Common myeloid progenitor, CD34-positive (primary cell): ENCODE results near the gene ANKRD13D.
A peak's percentile ranks its signal among the peaks of the same experiment; 100 is the strongest.

Source experiments
- CTCF ChIA-PET: fragments of 350-600 bp; sonication (Branson Sonifier 250); formaldehyde crosslinking; loops from one replicate; lab custom pipeline; 2021; ENCODE audit warnings: antibody characterized with exemption; lab: Charles Lee
- POLR2A ChIA-PET: fragments of 350-600 bp; sonication (Branson Sonifier 250); formaldehyde crosslinking; loops from one replicate; lab custom pipeline; 2021; ENCODE audit warnings: antibody characterized with exemption; lab: Charles Lee
- DNase-seq, 3 donors: peaks; one replicate each; pipeline versions ENCODE4 v3.0.0 to v3.0.0-alpha.2; 2013
- H3K27ac ChIP-seq, 2 experiments: 1 replicate in 1 of 2; 2 replicates in 1 of 2; pipeline ENCODE4 v1.7.0; 2013; ENCODE audit warnings: inconsistent platforms in 2 of 2, low read length in 2 of 2, mild to moderate bottlenecking in 2 of 2, low read depth in 1 of 2, moderate library complexity in 1 of 2; ENCODE audit not compliant: severe bottlenecking in 2 of 2, insufficient read depth in 1 of 2, poor library complexity in 1 of 2
- H3K27me3 ChIP-seq, 5 experiments: replicated peaks in 2 of 5; 1 replicate in 3 of 5; 2 replicates in 2 of 5; pipeline versions ENCODE4 v1.6.1 to v1.7.0; 2013; ENCODE audit warnings: low read length in 4 of 5, mild to moderate bottlenecking in 2 of 5, moderate library complexity in 2 of 5, inconsistent platforms in 1 of 5; ENCODE audit not compliant: insufficient read depth in 5 of 5, control insufficient read depth in 4 of 5
- H3K36me3 ChIP-seq, 4 experiments: 1 replicate in 2 of 4; 2 replicates in 2 of 4; pipeline versions ENCODE4 v1.6.1 to v1.7.0; 2013; ENCODE audit warnings: low read length in 3 of 4, control low read depth in 1 of 4, mild to moderate bottlenecking in 1 of 4; ENCODE audit not compliant: control insufficient read depth in 4 of 4, insufficient read depth in 4 of 4
- H3K4me1 ChIP-seq, 4 experiments: 1 replicate in 3 of 4; 2 replicates in 1 of 4; pipeline versions ENCODE4 v1.6.1 to v1.7.1; 2013; ENCODE audit warnings: low read length in 3 of 4, mild to moderate bottlenecking in 3 of 4, control low read depth in 1 of 4, inconsistent platforms in 1 of 4, moderate library complexity in 1 of 4; ENCODE audit not compliant: control insufficient read depth in 4 of 4, insufficient read depth in 4 of 4; ENCODE audit errors: control extremely low read depth in 1 of 4
- H3K4me3 ChIP-seq, 7 experiments: 1 replicate in 4 of 7; 2 replicates in 3 of 7; pipeline versions ENCODE4 v1.5.1 to v1.7.0; 2013; ENCODE audit warnings: mild to moderate bottlenecking in 7 of 7, low read length in 6 of 7, moderate library complexity in 6 of 7, inconsistent platforms in 2 of 7, low read depth in 2 of 7, control low read depth in 1 of 7; ENCODE audit not compliant: insufficient read depth in 4 of 7, control insufficient read depth in 1 of 7; ENCODE audit errors: extremely low read depth in 1 of 7
- H3K9me3 ChIP-seq, 5 experiments: 1 replicate in 4 of 5; 2 replicates in 1 of 5; pipeline versions ENCODE4 v1.6.1 to v1.7.1; 2013; ENCODE audit warnings: low read length in 4 of 5, mild to moderate bottlenecking in 2 of 5, inconsistent platforms in 1 of 5, low read depth in 1 of 5, moderate library complexity in 1 of 5; ENCODE audit not compliant: control insufficient read depth in 4 of 5, insufficient read depth in 2 of 5; ENCODE audit errors: control extremely low read depth in 1 of 5
- WGBS: methylation state at CpG from one replicate; pipeline ENCODE4 v1.1.5; 2013; ENCODE audit not compliant: insufficient coverage; 5-methylcytosine and 5-hydroxymethylcytosine counted together

Gene ANKRD13D

GRCh38 chr11:67311556-67312082, 22.5 kb downstream of the ANKRD13D start:
- peak overlapping the region in 1 of 2 experiments; percentile 53 for H3K27ac ChIP-seq
- peaks cover 0 to 53% (median 27%) of the 10 kb centered on the region in 4 experiments for H3K36me3 ChIP-seq
- CTCF ChIA-PET, result interaction anchor here (1.2 to 4.1 kb wide), 5 partner anchors 9 to 59 kb away, joined by 3 to 20 read pairs (median 4); partner anchors contain the start of gene SSH3
- no peak overlapping the region for H3K4me3 ChIP-seq
- H3K27me3 ChIP-seq, result no peaks in the 10 kb centered on the region
- H3K4me1 ChIP-seq, result peaks cover 5 to 17% (median 12%) of the 10 kb centered on the region in 4 experiments
- 95% methylated on average over 14 of the region's 15 CpGs for WGBS
- no peaks in the 10 kb centered on the region for H3K9me3 ChIP-seq
- no peak for DNase-seq
- POLR2A ChIA-PET, result no interaction called here

GRCh38 chr11:67312187-67313021, 23.3 kb downstream of the ANKRD13D start:
- Histone ChIP-seq H3K36me3 (peaks cover 0 to 46% (median 24%) of the 10 kb centered on the region in 4 experiments), H3K4me3 (no peak overlapping the region), H3K27me3 (no peaks in the 10 kb centered on the region), H3K9me3 (no peaks in the 10 kb centered on the region), H3K4me1 (peaks cover 5 to 24% (median 15%) of the 10 kb centered on the region in 4 experiments), H3K27ac (peak overlapping the region in 1 of 2 experiments; percentile 53)
- DNase-seq, result peak; percentile 24 to 32 (median 29)
- 71% methylated on average over 15 of the region's 22 CpGs for WGBS
- ChIA-PET CTCF (interaction anchor here (0.7 to 11.4 kb wide), 3 partner anchors 10 to 49 kb away, joined by 3 to 124 read pairs (median 20); partner anchors contain the start of gene SSH3), POLR2A (no interaction called here)

GRCh38 chr11:67313125-67313890, 24.2 kb downstream of the ANKRD13D start:
- H3K9me3 ChIP-seq, result no peaks in the 10 kb centered on the region
- H3K36me3 ChIP-seq, result peaks cover 0 to 37% (median 17%) of the 10 kb centered on the region in 4 experiments
- no peak overlapping the region for H3K4me3 ChIP-seq
- H3K4me1 ChIP-seq, result peaks cover 6 to 30% (median 21%) of the 10 kb centered on the region in 4 experiments
- CTCF ChIA-PET, result interaction anchor here (0.7 to 11.4 kb wide), 9 partner anchors 8 to 233 kb away, joined by 3 to 124 read pairs (median 11); partner anchors contain the start of genes ANKRD13D and SSH3
- H3K27ac ChIP-seq, result peak overlapping the region in 1 of 2 experiments; percentile 46
- WGBS, result 95% methylated on average over 11 of the region's 11 CpGs
- no peak for DNase-seq
- no peaks in the 10 kb centered on the region for H3K27me3 ChIP-seq
- POLR2A ChIA-PET, result interaction anchor here (2.6 kb wide), 1 partner anchor 24 kb away, joined by 11 read pairs; the partner anchor contains the start of gene ANKRD13D

- Histone ChIP-seq H3K27me3 (no peaks in the 10 kb centered on the region), H3K4me1 (peaks cover 9 to 35% (median 26%) of the 10 kb centered on the region in 4 experiments), H3K27ac (no peak overlapping the region), H3K36me3 (peaks cover 0 to 28% (median 12%) of the 10 kb centered on the region in 4 experiments), H3K9me3 (no peaks in the 10 kb centered on the region), H3K4me3 (no peak overlapping the region)
- DNase-seq, result no peak
- ChIA-PET CTCF (interaction anchor here (1.3 to 11.4 kb wide), 9 partner anchors 8 to 61 kb away, joined by 3 to 124 read pairs (median 11); partner anchors contain the start of genes ANKRD13D and SSH3), POLR2A (interaction anchor here (2.6 kb wide), 1 partner anchor 25 kb away, joined by 11 read pairs; the partner anchor contains the start of gene ANKRD13D)
- WGBS, result 100% methylated on average over 1 of the region's 2 CpGs
These were observed 25.1 kb downstream of the ANKRD13D start for GRCh38 chr11:67314218-67314617.

- POLR2A ChIA-PET, result interaction anchor here (2.6 kb wide), 1 partner anchor 26 kb away, joined by 11 read pairs; the partner anchor contains the start of gene ANKRD13D
- H3K36me3 ChIP-seq, result peaks cover 0 to 17% (median 5%) of the 10 kb centered on the region in 4 experiments
- H3K27ac ChIP-seq, result no peak overlapping the region
- no peak overlapping the region for H3K4me3 ChIP-seq
- CTCF ChIA-PET, result interaction anchor here (0.6 to 11.4 kb wide), 10 partner anchors 10 to 317 kb away, joined by 3 to 124 read pairs (median 6); partner anchors contain the start of gene SSH3
- no peaks in the 10 kb centered on the region for H3K9me3 ChIP-seq
- H3K4me1 ChIP-seq, result peaks cover 9 to 35% (median 26%) of the 10 kb centered on the region in 4 experiments
- H3K27me3 ChIP-seq, result no peaks in the 10 kb centered on the region
- DNase-seq, result no peak
- 100% methylated on average over 7 of the region's 9 CpGs for WGBS
These were observed 26.3 kb downstream of the ANKRD13D start for GRCh38 chr11:67315325-67315909.

GRCh38 chr11:67316882-67317204, 27.7 kb downstream of the ANKRD13D start:
- ChIA-PET CTCF (interaction anchor here (0.8 to 11.4 kb wide), 23 partner anchors 8 to 236 kb away, joined by 3 to 124 read pairs (median 5); partner anchors contain the start of genes ANKRD13D, GRK2 and SSH3), POLR2A (interaction anchor here (0.6 to 3.6 kb wide), 13 partner anchors 14 to 77 kb away, joined by 3 to 26 read pairs (median 7); partner anchors contain the start of genes ANKRD13D, GRK2 and SSH3)
- 0% methylated on average over 3 of the region's 10 CpGs for WGBS
- Histone ChIP-seq H3K9me3 (no peaks in the 10 kb centered on the region), H3K27me3 (no peaks in the 10 kb centered on the region), H3K4me3 (peak overlapping the region; percentile 49 to 91 (median 86)), H3K27ac (peak overlapping the region in 1 of 2 experiments; percentile 80), H3K4me1 (peaks cover 9 to 33% (median 26%) of the 10 kb centered on the region in 4 experiments), H3K36me3 (peaks cover 0 to 2% (median 0%) of the 10 kb centered on the region in 4 experiments)
- no peak for DNase-seq
